ENCODE results near the gene SIK3.
A peak's percentile ranks its signal among the peaks of the same experiment; 100 is the strongest.
"Not testable (repeated sequence)": the region's sequence is repeated elsewhere in the genome, so short reads cannot be mapped to it uniquely, and the experiment has no call there.

Gene SIK3

DNA sequence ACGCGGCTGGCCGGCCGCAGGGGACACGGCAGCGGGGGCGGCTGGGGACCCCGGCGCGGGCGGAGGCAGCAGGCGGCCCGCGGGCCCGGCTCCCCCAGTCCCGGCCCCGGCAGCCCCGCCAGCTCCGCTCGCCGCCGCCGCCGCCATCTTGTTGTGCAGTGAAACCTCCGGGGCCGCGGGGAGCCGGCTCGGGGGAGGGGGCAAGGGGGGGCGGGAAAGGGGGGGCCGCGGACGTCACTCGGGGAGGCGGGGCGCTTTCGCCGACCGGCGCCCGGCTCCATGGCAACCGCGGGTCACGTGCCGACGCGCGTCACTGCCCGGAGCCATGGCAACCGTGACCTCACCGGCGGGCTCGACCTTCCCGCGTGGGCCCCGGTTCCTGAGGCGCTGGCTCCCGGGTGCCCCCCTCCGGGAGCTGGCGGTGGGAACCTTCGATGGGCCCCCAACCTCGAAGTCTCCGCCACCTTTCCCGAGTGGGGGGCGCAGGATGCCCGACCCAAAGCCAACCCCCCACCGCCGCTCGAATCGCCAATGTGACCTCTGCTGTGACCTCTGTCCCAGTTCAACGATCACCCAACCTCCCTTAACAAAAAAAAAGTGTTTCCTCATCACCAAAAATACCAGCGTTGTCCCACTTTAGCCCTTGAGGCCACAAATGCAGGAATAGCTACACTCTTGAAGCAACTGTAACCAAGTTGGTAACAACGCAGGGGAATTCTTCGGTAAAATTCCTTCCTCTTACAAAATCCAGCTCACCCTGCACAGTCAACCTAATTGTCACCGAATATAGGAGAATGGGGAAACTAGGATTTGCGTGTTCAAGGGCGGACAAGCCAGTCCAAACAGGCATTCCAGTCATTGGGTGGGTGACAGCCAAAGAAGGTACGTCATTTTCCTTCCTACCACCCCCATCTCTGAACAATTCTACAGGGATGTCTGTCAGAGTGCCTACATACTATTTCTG lies at the start of gene SIK3:
Gene SIK3 (minus strand): TSS at position 160 of the 964 bp plus-strand sequence. CDS start 13 bp downstream, at position 147.
- peak within 1 kb of the TSS; percentile 92 to 97 for H3K4me3 Mint-ChIP-seq
- peaks cover 53% of the 10 kb centered on the region for H3K4me1 Mint-ChIP-seq
- DNase-seq (peak; percentile 89 to 92), ATAC-seq (peak; percentile 88)
- no peaks in the 10 kb centered on the region for H3K9me3 Mint-ChIP-seq
- no peaks in the 10 kb centered on the region for H3K27me3 Mint-ChIP-seq
- peak within 1 kb of the TSS; percentile 98 to 100 for H3K27ac Mint-ChIP-seq

GRCh38 chr11:117146521-117146920 lies 48.3 kb upstream of the SIK3 start:
- no peaks in the 10 kb centered on the region for H3K9me3 Mint-ChIP-seq
- no peak for DNase-seq
- H3K27ac Mint-ChIP-seq, result no peak overlapping the region
- H3K4me1 Mint-ChIP-seq, result peaks cover 42% of the 10 kb centered on the region
- peak overlapping the region; percentile 92 to 98 for H3K4me3 Mint-ChIP-seq
- no peak for ATAC-seq
- peaks cover 7% of the 10 kb centered on the region for H3K27me3 Mint-ChIP-seq

DNA sequence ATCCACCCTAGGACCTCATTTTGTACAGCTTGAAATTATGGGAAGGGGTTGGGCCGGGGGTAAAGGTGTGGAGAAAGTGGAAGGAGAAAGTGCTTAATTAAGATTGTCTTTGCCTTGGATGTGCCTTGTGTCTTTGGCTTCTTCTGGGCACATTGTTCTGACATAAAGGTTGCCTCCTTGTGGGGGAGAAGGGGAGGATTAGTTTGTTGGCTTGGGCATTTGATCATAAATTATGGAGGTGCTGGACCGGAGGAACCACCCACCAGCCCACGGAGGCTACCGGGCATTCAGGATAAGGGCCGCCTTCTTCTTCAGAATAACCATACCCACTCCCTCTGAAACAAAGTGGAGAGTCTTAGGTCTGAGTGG lies 47.1 kb upstream of the SIK3 start:
- H3K4me1 Mint-ChIP-seq, result peaks cover 42% of the 10 kb centered on the region
- peak in 1 of 2 donors; percentile 3 for DNase-seq
- H3K4me3 Mint-ChIP-seq, result peak overlapping the region; percentile 92 to 98
- H3K27me3 Mint-ChIP-seq, result peaks cover 18% of the 10 kb centered on the region
- no peak for ATAC-seq
- H3K27ac Mint-ChIP-seq, result peak overlapping the region; percentile 90 to 98
- H3K9me3 Mint-ChIP-seq, result no peaks in the 10 kb centered on the region

- H3K9me3 Mint-ChIP-seq, result no peaks in the 10 kb centered on the region
- peak; percentile 39 to 46 for DNase-seq
- H3K4me3 Mint-ChIP-seq, result peak overlapping the region; percentile 92 to 98
- H3K27ac Mint-ChIP-seq, result peak overlapping the region; percentile 90 to 98
- peaks cover 25% of the 10 kb centered on the region for H3K27me3 Mint-ChIP-seq
- peaks cover 42% of the 10 kb centered on the region for H3K4me1 Mint-ChIP-seq
- peak; percentile 73 for ATAC-seq
Observed at GRCh38 chr11:117144477-117145392, 46.5 kb upstream of the SIK3 start.

- peak; percentile 93 to 95 for DNase-seq
- no peaks in the 10 kb centered on the region for H3K9me3 Mint-ChIP-seq
- ATAC-seq, result peak; percentile 97
- H3K27me3 Mint-ChIP-seq, result peaks cover 32% of the 10 kb centered on the region
- peaks cover 42% of the 10 kb centered on the region for H3K4me1 Mint-ChIP-seq
- H3K4me3 Mint-ChIP-seq, result peak within 1 kb of the TSS; percentile 92 to 98
- peak within 1 kb of the TSS; percentile 95 to 98 for H3K27ac Mint-ChIP-seq
Observed at GRCh38 chr11:117143871-117144476, 45.7 kb upstream of the SIK3 start, which contains the start of gene PAFAH1B2. TSS of gene PAFAH1B2 (plus strand) at chr11:117144287. CDS start at chr11:117152448, 8,161 bp downstream.

DNA sequence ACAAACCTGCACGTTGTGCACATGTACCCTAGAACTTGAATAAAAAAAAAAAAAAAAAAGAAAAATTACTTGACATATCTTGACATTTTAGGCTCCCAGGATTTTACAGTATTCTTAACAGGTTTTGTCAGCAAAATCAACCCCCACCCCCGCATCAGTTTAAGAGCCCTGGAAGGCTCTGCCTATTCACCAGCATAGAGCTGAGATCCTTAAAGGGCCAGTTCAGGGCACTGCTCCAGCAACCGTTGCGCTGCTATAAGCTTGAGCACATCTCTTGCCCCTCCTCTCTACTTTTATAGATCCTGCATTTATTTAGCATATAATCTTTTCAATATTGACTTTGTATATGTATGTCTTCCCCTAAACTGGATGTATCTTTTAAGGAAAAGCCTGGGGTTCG lies 45.2 kb upstream of the SIK3 start:
- DNase-seq (peak in 1 of 2 donors; percentile 27), ATAC-seq (peak; percentile 67)
- Mint-ChIP-seq H3K4me1 (peaks cover 42% of the 10 kb centered on the region), H3K4me3 (peak overlapping the region; percentile 92 to 98), H3K27me3 (peaks cover 35% of the 10 kb centered on the region), H3K9me3 (no peaks in the 10 kb centered on the region), H3K27ac (peak overlapping the region; percentile 93 to 95)

DNA sequence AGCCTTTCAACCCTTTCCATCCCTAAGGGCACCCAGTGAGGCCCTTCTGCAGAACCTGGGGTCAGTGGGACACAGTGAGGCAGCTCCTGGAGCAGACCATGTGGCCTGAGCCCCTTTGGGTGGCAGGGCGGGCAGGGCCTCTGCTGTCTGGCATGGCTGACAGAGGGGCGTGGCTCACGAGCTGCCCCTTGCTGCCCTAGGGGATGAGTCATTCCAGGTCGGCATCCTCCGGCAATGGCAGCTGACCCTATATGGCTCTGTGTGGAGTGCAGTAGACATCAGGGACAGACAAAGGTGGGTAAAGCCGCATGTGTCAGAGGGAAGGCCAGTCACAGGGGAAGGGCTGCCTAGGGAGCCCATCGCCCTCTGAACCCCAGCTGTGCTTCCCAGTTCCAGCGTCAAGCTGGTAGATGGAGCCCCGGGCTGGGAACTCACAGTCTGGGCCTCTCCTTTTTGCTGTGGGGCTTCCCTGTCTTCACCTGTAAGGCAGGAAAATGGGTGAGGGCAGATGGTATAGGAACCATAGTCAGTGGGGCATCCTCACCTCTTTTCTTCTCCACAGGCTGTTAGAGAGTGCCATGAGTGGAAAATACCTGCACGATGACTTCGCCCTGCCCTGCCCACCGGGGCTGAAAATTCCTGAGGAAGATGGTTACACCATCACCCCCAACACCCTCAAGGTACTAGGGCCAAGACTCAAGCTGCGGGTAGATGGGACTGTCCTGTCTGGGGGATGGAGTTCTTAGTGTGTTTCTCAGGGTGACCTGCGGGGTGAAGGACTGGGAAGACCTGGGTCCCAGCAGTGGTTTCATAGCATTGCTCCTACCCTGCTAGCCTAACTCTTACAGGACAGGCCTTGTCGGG lies 39.2 kb upstream of the SIK3 start:
- not testable (repeated sequence) for H3K4me3 Mint-ChIP-seq, DNase-seq, H3K4me1 Mint-ChIP-seq, H3K27ac Mint-ChIP-seq, H3K9me3 Mint-ChIP-seq, ATAC-seq
- H3K27me3 Mint-ChIP-seq, result peaks cover 35% of the 10 kb centered on the region

DNA sequence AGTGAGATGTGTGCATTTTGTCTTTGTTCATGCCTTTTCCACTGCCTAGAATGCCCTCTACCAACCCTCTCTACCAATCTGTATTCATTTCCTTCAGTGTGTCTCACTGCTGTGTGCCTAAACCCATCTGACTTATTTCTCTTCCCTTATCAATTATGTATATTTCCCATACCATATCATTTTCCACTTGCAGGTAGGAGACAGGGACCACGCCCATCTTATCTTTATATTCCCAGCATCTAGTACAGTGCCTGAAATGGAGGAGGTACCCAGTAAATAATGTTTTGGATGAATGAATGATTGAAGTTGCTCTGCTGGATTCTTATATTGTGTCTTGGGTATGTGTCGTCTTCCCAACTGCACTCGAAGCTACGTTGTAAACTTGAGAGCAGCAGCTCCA lies 36.8 kb upstream of the SIK3 start:
- H3K9me3 Mint-ChIP-seq, ATAC-seq, H3K27ac Mint-ChIP-seq, H3K4me1 Mint-ChIP-seq, H3K4me3 Mint-ChIP-seq, DNase-seq: not testable (repeated sequence)
- peaks cover 12% of the 10 kb centered on the region for H3K27me3 Mint-ChIP-seq

DNA sequence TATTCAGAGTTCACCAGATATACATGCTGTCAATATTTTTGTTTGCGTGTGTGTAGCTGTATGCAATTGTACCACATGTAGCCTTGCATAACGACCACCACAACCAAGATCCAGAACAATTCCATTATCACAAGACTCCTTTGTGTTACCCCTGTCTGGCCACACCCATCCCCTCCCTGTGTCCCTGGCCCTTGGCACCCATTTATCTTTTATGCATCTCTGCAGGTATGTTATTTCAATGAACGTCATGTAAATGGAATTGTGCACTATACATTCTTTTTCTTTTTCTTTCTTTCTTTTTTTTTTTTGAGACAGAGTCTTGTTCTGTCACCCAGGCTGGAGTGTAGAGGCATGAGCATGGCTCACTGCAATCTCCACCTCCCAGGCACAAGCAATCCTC lies 36.2 kb upstream of the SIK3 start:
- DNase-seq (no peak), ATAC-seq (no peak)
- no peaks in the 10 kb centered on the region for H3K4me1 Mint-ChIP-seq
- no peak overlapping the region for H3K27ac Mint-ChIP-seq
- no peaks in the 10 kb centered on the region for H3K9me3 Mint-ChIP-seq
- peaks cover 7% of the 10 kb centered on the region for H3K27me3 Mint-ChIP-seq
- no peak overlapping the region for H3K4me3 Mint-ChIP-seq

GRCh38 chr11:117130879-117131278 lies 32.7 kb upstream of the SIK3 start:
- no peaks in the 10 kb centered on the region for H3K4me1 Mint-ChIP-seq
- no peaks in the 10 kb centered on the region for H3K9me3 Mint-ChIP-seq
- peaks cover 7% of the 10 kb centered on the region for H3K27me3 Mint-ChIP-seq
- DNase-seq (no peak), ATAC-seq (no peak)
- no peak overlapping the region for H3K4me3 Mint-ChIP-seq
- no peak overlapping the region for H3K27ac Mint-ChIP-seq

DNA sequence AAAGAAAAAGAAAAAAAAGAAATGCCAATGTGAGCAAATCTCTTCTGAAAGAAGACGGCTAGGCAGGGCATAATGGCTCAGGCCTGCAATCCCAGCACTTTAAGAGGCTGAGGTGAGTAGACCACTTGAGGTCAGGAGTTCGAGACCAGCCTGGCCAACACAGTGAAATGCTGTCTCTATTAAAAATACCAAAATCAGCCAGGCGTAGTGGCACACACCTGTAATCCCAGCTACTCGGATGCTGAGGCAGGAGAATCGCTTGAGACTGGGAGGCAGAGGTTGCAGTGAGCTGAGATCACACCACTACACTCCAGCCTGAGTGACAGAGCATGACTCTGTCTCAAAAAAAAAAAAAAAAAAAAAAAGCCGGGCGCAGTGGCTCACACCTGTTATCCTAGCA lies 32.2 kb upstream of the SIK3 start:
- DNase-seq, H3K9me3 Mint-ChIP-seq, H3K27me3 Mint-ChIP-seq, H3K4me3 Mint-ChIP-seq, ATAC-seq, H3K27ac Mint-ChIP-seq, H3K4me1 Mint-ChIP-seq: not testable (repeated sequence)

GRCh38 chr11:117128289-117128688 lies 30.1 kb upstream of the SIK3 start:
- Mint-ChIP-seq H3K4me3 (no peak overlapping the region), H3K4me1 (no peaks in the 10 kb centered on the region), H3K9me3 (no peaks in the 10 kb centered on the region), H3K27me3 (peaks cover 11% of the 10 kb centered on the region), H3K27ac (peak overlapping the region in 1 of 2 donors; percentile 4)
- DNase-seq, result no peak
- ATAC-seq, result no peak

- no peaks in the 10 kb centered on the region for H3K4me1 Mint-ChIP-seq
- H3K4me3 Mint-ChIP-seq, result no peak overlapping the region
- peaks cover 18% of the 10 kb centered on the region for H3K27me3 Mint-ChIP-seq
- ATAC-seq (no peak), DNase-seq (no peak)
- no peaks in the 10 kb centered on the region for H3K9me3 Mint-ChIP-seq
- no peak overlapping the region for H3K27ac Mint-ChIP-seq
Observed at GRCh38 chr11:117127171-117127901, 29.1 kb upstream of the SIK3 start.

All from stimulated activated naive CD8-positive, alpha-beta T cell treated with anti-CD3 and anti-CD28 coated beads, Interleukin-15, amount 100 ng/mL, for 72 hours (primary cell).